Esophagus squamous epithelium (tissue), 5 donors: Measurements from ENCODE around the gene SH2B2. TPM values are rescaled to one million over a fixed set of nuclear protein-coding genes. Genes with fewer than 3 reads are reported as not detected.

Experiments used
- DNase-seq: peaks from one replicate; lab custom pipeline; 2025; lab: John Stamatoyannopoulos, UW
- H3K27ac ChIP-seq, 4 donors: fragments of 200-600 bp; sonication (generic); one replicate each; pipeline ENCODE4 v1.5.1; 2016 to 2019; ENCODE audit warnings: mild to moderate bottlenecking in 1 of 4
- H3K27me3 ChIP-seq, 4 donors: fragments of 200-600 bp; sonication (generic); 1 replicate in 3 of 4; 2 replicates in 1 of 4; pipeline versions ENCODE4 v1.5.1 to v1.6.0; 2017 to 2021; ENCODE audit warnings: antibody characterized with exemption in 1 of 4
- H3K36me3 ChIP-seq, 3 donors: fragments of 200-600 bp; sonication (generic); one replicate each; pipeline ENCODE4 v1.5.1; 2016 to 2019
- H3K4me1 ChIP-seq, 3 donors: fragments of 200-600 bp; sonication (generic); one replicate each; pipeline ENCODE4 v1.5.1; 2017 to 2019
- H3K4me3 ChIP-seq, 4 donors: fragments of 200-600 bp; sonication (generic); 1 replicate in 3 of 4; 2 replicates in 1 of 4; pipeline ENCODE4 v1.5.1; 2016 to 2019; ENCODE audit warnings: mild to moderate bottlenecking in 2 of 4, moderate library complexity in 1 of 4
- H3K9me3 ChIP-seq, 3 donors: fragments of 200-600 bp; sonication (generic); one replicate each; pipeline ENCODE4 v1.5.1; 2016 to 2019
- CTCF ChIP-seq, 6 experiments: fragments of 450-650 bp in 4 of 6; fragments of 200-600 bp in 2 of 6; sonication (generic) in 2 of 6; IDR thresholded peaks; one replicate each; pipeline ENCODE4 v1.5.1; 2016 to 2019; ENCODE audit warnings: antibody characterized with exemption in 6 of 6, mild to moderate bottlenecking in 4 of 6, moderate library complexity in 4 of 6
- POLR2A ChIP-seq, 4 donors: fragments of 450-650 bp; IDR thresholded peaks; one replicate each; pipeline ENCODE4 v1.6.1; 2017; ENCODE audit warnings: antibody characterized with exemption in 4 of 4, mild to moderate bottlenecking in 4 of 4, moderate library complexity in 3 of 4
- WGBS, 2 donors: methylation state at CpG; one replicate each; pipeline ENCODE4 v1.1.5; 2018; 5-methylcytosine and 5-hydroxymethylcytosine counted together
- intact Hi-C: fragments of 100-400 bp; cut with DNase I; formaldehyde crosslinking; loops from one replicate; pipeline ENCODE4 v1.15.0; 2022
- total RNA-seq, 4 donors: library from RNA; depleted of rRNA; stranded (reverse); fragments of >200 nt; gene quantifications; one replicate each; pipeline ENCODE4 v1.1.0, GENCODE V29; 2016
- donor health status: DM: yes; HTN: yes; CAD: no.

Gene SH2B2
- total RNA-seq, 4 donors from 2014 or later = 0.47 to 7.3 (median 2.2) TPM

GRCh38 chr7:102277901-102278300, 8.8 kb upstream of the SH2B2 start:
- H3K9me3 ChIP-seq = no peaks in the 10 kb centered on the region
- H3K4me1 ChIP-seq = peaks cover 0 to 8% (median 0%) of the 10 kb centered on the region in 3 donors
- H3K27ac ChIP-seq = no peak overlapping the region
- H3K36me3 ChIP-seq = no peaks in the 10 kb centered on the region
- DNase-seq = no peak
- no peak overlapping the region for H3K4me3 ChIP-seq
- no CpG with 5 or more reads among the region's 10 CpGs for WGBS, 2 donors
- TF ChIP-seq POLR2A (IDR thresholded peaks at IDR 0.05) = no peak
- TF ChIP-seq CTCF (IDR thresholded peaks at IDR 0.05) = no peak
- H3K27me3 ChIP-seq = no peaks in the 10 kb centered on the region
- intact Hi-C loops = no loop called here

GRCh38 chr7:102279537-102280400, 6.9 kb upstream of the SH2B2 start:
- TF ChIP-seq POLR2A (IDR thresholded peaks at IDR 0.05) (no peak), CTCF (IDR thresholded peaks at IDR 0.05) (peak; percentile 53 to 83 (median 76))
- Histone ChIP-seq H3K9me3 (no peaks in the 10 kb centered on the region), H3K27me3 (no peaks in the 10 kb centered on the region), H3K4me3 (no peak overlapping the region), H3K4me1 (peaks cover 0 to 8% (median 0%) of the 10 kb centered on the region in 3 donors), H3K27ac (no peak overlapping the region), H3K36me3 (no peaks in the 10 kb centered on the region)
- intact Hi-C loops = loop anchor here (5.0 to 10.0 kb wide), 2 partner anchors 108 to 185 kb away; partner anchors contain the start of genes ALKBH4 and LRWD1
- no peak for DNase-seq
- WGBS, 2 donors = 31 to 54% methylated on average over 5 to 8 of the region's 23 CpGs

GRCh38 chr7:102280521-102280920, 6.1 kb upstream of the SH2B2 start:
- TF ChIP-seq CTCF (IDR thresholded peaks at IDR 0.05) = no peak
- TF ChIP-seq POLR2A (IDR thresholded peaks at IDR 0.05) = no peak
- Histone ChIP-seq H3K9me3 (no peaks in the 10 kb centered on the region), H3K36me3 (no peaks in the 10 kb centered on the region), H3K27me3 (peaks cover 0 to 6% (median 0%) of the 10 kb centered on the region in 4 donors), H3K4me3 (no peak overlapping the region), H3K4me1 (peaks cover 0 to 15% (median 2%) of the 10 kb centered on the region in 3 donors), H3K27ac (no peak overlapping the region)
- no CpG with 5 or more reads among the region's 5 CpGs for WGBS, 2 donors
- intact Hi-C loops = loop anchor here (5.0 to 10.0 kb wide), 2 partner anchors 107 to 184 kb away; partner anchors contain the start of genes ALKBH4 and LRWD1
- DNase-seq = no peak

GRCh38 chr7:102281785-102282184, 4.9 kb upstream of the SH2B2 start:
- intact Hi-C loops = loop anchor here (5.0 to 10.0 kb wide), 2 partner anchors 106 to 183 kb away; partner anchors contain the start of genes ALKBH4 and LRWD1
- H3K27me3 ChIP-seq = peaks cover 0 to 15% (median 0%) of the 10 kb centered on the region in 4 donors
- H3K9me3 ChIP-seq = no peaks in the 10 kb centered on the region
- TF ChIP-seq POLR2A (IDR thresholded peaks at IDR 0.05) (no peak), CTCF (IDR thresholded peaks at IDR 0.05) (no peak)
- no peak overlapping the region for H3K4me3 ChIP-seq
- no peak overlapping the region for H3K27ac ChIP-seq
- whole genome bisulfite sequencing, 2 donors = 92% methylated on average over 7 of the region's 14 CpGs; no CpG with 5 or more reads in 1 of the 2 donors
- no peaks in the 10 kb centered on the region for H3K36me3 ChIP-seq
- H3K4me1 ChIP-seq = peaks cover 4 to 25% (median 8%) of the 10 kb centered on the region in 3 donors
- DNase-seq = no peak
